Panc1 (cell line): Measurements from ENCODE around the gene SNPH. TPM values are rescaled to one million over a fixed set of nuclear protein-coding genes. Genes with fewer than 3 reads are reported as not detected.

ENCODE experiments used
- ATAC-seq: fragments of 200-7000 bp; cut with Tn5 transposase; 2 replicates; pipeline ENCODE4 v1.9.1; 2020; ENCODE audit warnings: mild to moderate bottlenecking, moderate library complexity
- BruUV-seq: library from RNA; stranded (reverse); fragments of 400-500 nt; replicated peaks from 2 replicates; lab custom pipeline; 2021; lab: Mats Ljungman, UMichigan
- CTCF ChIA-PET: fragments of 300-600 bp; sonication (Branson Sonifier 250); formaldehyde crosslinking; loops from one replicate; lab custom pipeline; 2022; ENCODE audit warnings: antibody characterized with exemption; lab: Charles Lee
- POLR2A ChIA-PET: fragments of 300-600 bp; sonication (Branson Sonifier 250); formaldehyde crosslinking; loops from one replicate; lab custom pipeline; 2022; ENCODE audit warnings: antibody characterized with exemption; lab: Charles Lee
- DNase-seq: peaks from one replicate; pipeline ENCODE4 v3.0.0-alpha.2; 2010; ENCODE audit warnings: low read depth, low spot score
- H3K27ac ChIP-seq: 2 replicates; pipeline ENCODE4 v1.5.1; 2011; ENCODE audit warnings: mild to moderate bottlenecking, low read length, inconsistent platforms
- H3K27me3 ChIP-seq: fragments of 200-500 bp; sonication (Bioruptor generic); 2 replicates; pipeline ENCODE4 v1.6.0; 2014; ENCODE audit warnings: low read length, inconsistent platforms; ENCODE audit not compliant: control insufficient read depth, insufficient read depth
- H3K36me3 ChIP-seq: fragments of 200-500 bp; sonication (Bioruptor generic); 2 replicates; pipeline ENCODE4 v1.5.1; 2014; ENCODE audit warnings: inconsistent platforms, mild to moderate bottlenecking, low read length, moderate library complexity; ENCODE audit not compliant: control insufficient read depth, insufficient read depth
- H3K4me1 ChIP-seq: 2 replicates; pipeline ENCODE4 v1.5.1; 2011; ENCODE audit warnings: inconsistent platforms, mild to moderate bottlenecking, low read length, moderate library complexity; ENCODE audit not compliant: control insufficient read depth, insufficient read depth
- H3K4me3 ChIP-seq, 2 experiments: 2 replicates each; pipeline ENCODE4 v1.5.1; 2011 to 2012; ENCODE audit warnings: low read depth in 2 of 2, low read length in 2 of 2, mild to moderate bottlenecking in 2 of 2, inconsistent platforms in 1 of 2, moderate library complexity in 1 of 2
- H3K9me3 ChIP-seq: fragments of 200-500 bp; sonication (Bioruptor generic); 2 replicates; pipeline ENCODE4 v1.5.1; 2014; ENCODE audit warnings: low read depth, mild to moderate bottlenecking, inconsistent platforms, low read length, moderate library complexity; ENCODE audit not compliant: control insufficient read depth, insufficient read depth
- CTCF ChIP-seq: fragments of 450-650 bp; IDR thresholded peaks from 2 replicates; pipeline ENCODE4 v1.5.1; 2017; ENCODE audit warnings: mild to moderate bottlenecking
- POLR2AphosphoS5 ChIP-seq: IDR thresholded peaks from 2 replicates; pipeline ENCODE4 v1.6.1; 2012; ENCODE audit warnings: mild to moderate bottlenecking, low read depth, low read length, moderate library complexity
- REST ChIP-seq, 2 experiments: IDR thresholded peaks; 2 replicates each; pipeline ENCODE4 v1.6.1; 2011 to 2012; ENCODE audit warnings: low read depth in 2 of 2, control low read depth in 1 of 2, low read length in 1 of 2, mild to moderate bottlenecking in 1 of 2, moderate library complexity in 1 of 2; ENCODE audit not compliant: insufficient read depth in 1 of 2
- SIN3A ChIP-seq: IDR thresholded peaks from 2 replicates; pipeline ENCODE4 v1.6.1; 2012; ENCODE audit warnings: low read depth, mild to moderate bottlenecking, low read length, moderate library complexity, borderline replicate concordance; ENCODE audit not compliant: insufficient read depth
- TCF7L2 ChIP-seq: IDR thresholded peaks from 2 replicates; pipeline ENCODE4 v1.6.1; 2011; ENCODE audit warnings: mild to moderate bottlenecking, low read depth, low read length, inconsistent platforms
- in situ Hi-C: cut with HindIII; loops from 2 replicates; pipeline ENCODE4 v1.10.0; 2016; ENCODE audit warnings: low sequenced_read_pairs, low pct_unique_long_range_greater_than_20kb
- intact Hi-C: fragments of 100-400 bp; cut with micrococcal nuclease; formaldehyde crosslinking; loops from one replicate; pipeline ENCODE4 v1.10.0; 2022; ENCODE audit not compliant: unreplicated experiment
- total RNA-seq: library from RNA; stranded (reverse); gene quantifications from one replicate; pipeline ENCODE4 v1.2.1, GENCODE V29; 2021; ENCODE audit not compliant: unreplicated experiment

Gene SNPH
- total RNA-seq, 1 experiment from 2014 or later, result 6.4 TPM

GRCh38 chr20:1292620-1293019, 26.5 kb downstream of the SNPH start:
- Histone ChIP-seq H3K27me3 (no peaks in the 10 kb centered on the region), H3K4me1 (no peaks in the 10 kb centered on the region), H3K9me3 (no peaks in the 10 kb centered on the region), H3K4me3 (no peak overlapping the region), H3K27ac (no peak overlapping the region), H3K36me3 (no peaks in the 10 kb centered on the region)
- intact Hi-C loops, result no loop called here
- ChIA-PET CTCF (no interaction called here), POLR2A (no interaction called here)
- TF ChIP-seq SIN3A, result no peak
- no peak for TF ChIP-seq POLR2AphosphoS5
- TF ChIP-seq REST (IDR thresholded peaks at IDR 0.05; ENCODE audit: insufficient read depth in 1 of 2, low read depth in 2 of 2, low read length in 1 of 2), result no peak
- TF ChIP-seq CTCF, result no peak
- no peak for TF ChIP-seq TCF7L2
- DNase-seq (no peak), ATAC-seq (no peak)
- in situ Hi-C loops, result no loop called here
- BruUV-seq, result no TSS peak

- intact Hi-C loops, result no loop called here
- POLR2A ChIA-PET, result no interaction called here
- ATAC-seq (no peak), DNase-seq (no peak)
- Histone ChIP-seq H3K4me1 (no peaks in the 10 kb centered on the region), H3K9me3 (no peaks in the 10 kb centered on the region), H3K27me3 (no peaks in the 10 kb centered on the region), H3K27ac (no peak overlapping the region), H3K36me3 (no peaks in the 10 kb centered on the region), H3K4me3 (no peak overlapping the region)
- CTCF ChIA-PET, result no interaction called here
- TF ChIP-seq REST (IDR thresholded peaks at IDR 0.05; ENCODE audit: insufficient read depth in 1 of 2, low read depth in 2 of 2, low read length in 1 of 2), result no peak
- TF ChIP-seq SIN3A, result no peak
- no peak for TF ChIP-seq POLR2AphosphoS5
- TF ChIP-seq TCF7L2, result no peak
- no peak for TF ChIP-seq CTCF
- in situ Hi-C loops, result no loop called here
- BruUV-seq, result no TSS peak
These were observed 27.7 kb downstream of the SNPH start for GRCh38 chr20:1293641-1294379.
